Calu3 (cell line): ENCODE measurements around the gene DRD5. TPM values are rescaled to one million over a fixed set of nuclear protein-coding genes. Genes with fewer than 3 reads are reported as not detected.

Source experiments
- BruUV-seq: library from RNA; stranded (reverse); fragments of 400-500 nt; replicated peaks from 2 replicates; lab custom pipeline; 2021; lab: Mats Ljungman, UMichigan
- CTCF ChIA-PET: fragments of 300-600 bp; sonication (Branson Sonifier 250); formaldehyde crosslinking; loops from one replicate; lab custom pipeline; 2022; ENCODE audit warnings: antibody characterized with exemption; lab: Charles Lee
- DNase-seq: peaks from one replicate; pipeline ENCODE4 v3.0.0; 2022
- H3K27ac Mint-ChIP-seq: one replicate; pipeline ENCODE4 v1.8.0; 2022; ENCODE audit warnings: mixed read lengths; ENCODE audit not compliant: unreplicated experiment
- H3K27me3 Mint-ChIP-seq: one replicate; pipeline ENCODE4 v1.8.0; 2022; ENCODE audit warnings: mixed read lengths; ENCODE audit not compliant: unreplicated experiment
- H3K36me3 Mint-ChIP-seq: one replicate; pipeline ENCODE4 v1.8.0; 2022; ENCODE audit warnings: mild to moderate bottlenecking, moderate library complexity, mixed read lengths; ENCODE audit not compliant: insufficient read depth, unreplicated experiment
- H3K4me1 Mint-ChIP-seq: one replicate; pipeline ENCODE4 v1.8.0; 2022; ENCODE audit warnings: mild to moderate bottlenecking, low read depth, mixed read lengths; ENCODE audit not compliant: unreplicated experiment
- H3K4me3 Mint-ChIP-seq: one replicate; pipeline ENCODE4 v1.8.0; 2022; ENCODE audit warnings: mild to moderate bottlenecking, low read depth, moderate library complexity, mixed read lengths; ENCODE audit not compliant: unreplicated experiment
- H3K9me3 Mint-ChIP-seq: one replicate; pipeline ENCODE4 v1.8.0; 2022; ENCODE audit warnings: low read depth, mixed read lengths; ENCODE audit not compliant: unreplicated experiment
- CTCF ChIP-seq: fragments of 200-600 bp; IDR thresholded peaks from one replicate; pipeline ENCODE4 v1.8.0; 2022; ENCODE audit warnings: antibody characterized with exemption; ENCODE audit not compliant: unreplicated experiment
- intact Hi-C: fragments of 100-400 bp; cut with micrococcal nuclease; formaldehyde crosslinking; loops from one replicate; pipeline ENCODE4 v1.10.0; 2022; ENCODE audit not compliant: unreplicated experiment
- total RNA-seq: library from RNA; stranded (reverse); gene quantifications from 2 replicates; pipeline ENCODE4 v1.2.3, GENCODE V29; 2022

Gene DRD5
- total RNA-seq, 1 experiment from 2014 or later, result not detected

DNA sequence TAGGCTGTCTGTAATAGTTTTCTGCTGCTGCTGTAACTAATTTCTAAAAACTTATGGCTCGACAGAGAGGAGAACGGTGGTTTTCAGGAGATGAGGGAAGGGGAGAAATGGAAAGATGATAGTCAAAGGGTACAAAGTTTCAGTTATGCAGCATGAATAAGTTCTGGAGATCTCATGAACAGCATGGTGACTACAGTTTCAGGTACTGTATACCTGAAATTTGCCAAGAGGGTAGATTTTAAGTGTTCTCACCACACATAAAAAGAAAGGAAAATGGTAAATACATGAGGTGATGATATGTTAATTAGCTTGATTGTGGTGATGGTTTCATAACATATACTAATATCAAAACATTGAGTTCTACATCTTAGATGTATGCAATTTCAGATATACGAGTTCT, 34.9 kb downstream of the DRD5 start:
- intact Hi-C loops, result no loop called here
- no peak overlapping the region for H3K4me3 Mint-ChIP-seq
- CTCF ChIA-PET, result no interaction called here
- no peak for TF ChIP-seq CTCF
- no peak for DNase-seq
- H3K4me1 Mint-ChIP-seq, result no peaks in the 10 kb centered on the region
- no peaks in the 10 kb centered on the region for H3K27me3 Mint-ChIP-seq
- no peaks in the 10 kb centered on the region for H3K36me3 Mint-ChIP-seq
- no TSS peak for BruUV-seq
- H3K9me3 Mint-ChIP-seq, result peaks cover 2% of the 10 kb centered on the region
- H3K27ac Mint-ChIP-seq, result no peak overlapping the region

DNA sequence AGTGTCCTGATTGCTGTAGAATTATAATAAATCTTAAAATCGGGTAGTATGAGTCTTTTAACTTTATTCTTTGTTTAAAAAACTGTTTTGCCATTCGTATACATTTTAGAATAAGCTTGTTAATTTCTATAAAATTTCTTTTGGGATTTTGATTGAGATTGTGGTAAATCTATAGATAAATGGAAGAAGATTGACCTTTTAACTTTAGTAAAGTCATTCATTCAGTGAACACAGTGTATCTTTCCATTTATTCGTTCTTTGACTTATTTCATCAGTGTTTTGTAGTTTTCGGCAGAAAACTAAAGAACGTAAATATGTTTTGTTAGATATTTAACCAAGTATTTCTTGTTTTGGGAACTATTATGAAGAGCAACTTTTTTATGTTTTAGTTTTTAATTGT, 38.9 kb downstream of the DRD5 start:
- peaks cover 2% of the 10 kb centered on the region for H3K9me3 Mint-ChIP-seq
- no peaks in the 10 kb centered on the region for H3K36me3 Mint-ChIP-seq
- no TSS peak for BruUV-seq
- H3K27me3 Mint-ChIP-seq, result no peaks in the 10 kb centered on the region
- no peak for TF ChIP-seq CTCF
- no peak overlapping the region for H3K27ac Mint-ChIP-seq
- H3K4me1 Mint-ChIP-seq, result no peaks in the 10 kb centered on the region
- CTCF ChIA-PET, result no interaction called here
- DNase-seq, result no peak
- no peak overlapping the region for H3K4me3 Mint-ChIP-seq
- intact Hi-C loops, result no loop called here

DNA sequence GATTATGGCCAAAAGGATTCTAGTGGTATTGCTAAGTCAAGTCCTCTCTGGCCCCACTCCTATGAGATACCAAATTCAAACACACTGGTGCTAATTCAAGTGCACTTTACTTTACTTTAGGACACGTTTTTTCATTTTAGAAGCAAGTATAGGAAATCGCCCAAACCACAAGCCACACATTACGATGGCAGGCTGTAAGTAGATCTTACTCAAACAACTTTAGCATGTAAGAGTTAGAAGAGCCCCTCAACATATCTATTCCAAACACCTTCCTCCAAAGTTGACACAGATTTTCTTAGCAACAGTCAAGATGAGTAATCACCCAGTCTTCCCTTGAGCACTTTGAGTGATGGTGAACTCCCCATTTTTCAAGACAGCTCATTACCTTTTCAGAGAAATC, 43.6 kb downstream of the DRD5 start:
- TF ChIP-seq CTCF, result no peak
- intact Hi-C loops, result no loop called here
- Mint-ChIP-seq H3K4me3 (no peak overlapping the region), H3K9me3 (no peaks in the 10 kb centered on the region), H3K27me3 (peaks cover 17% of the 10 kb centered on the region), H3K27ac (no peak overlapping the region), H3K4me1 (no peaks in the 10 kb centered on the region), H3K36me3 (no peaks in the 10 kb centered on the region)
- no TSS peak for BruUV-seq
- DNase-seq, result no peak
- CTCF ChIA-PET, result no interaction called here

DNA sequence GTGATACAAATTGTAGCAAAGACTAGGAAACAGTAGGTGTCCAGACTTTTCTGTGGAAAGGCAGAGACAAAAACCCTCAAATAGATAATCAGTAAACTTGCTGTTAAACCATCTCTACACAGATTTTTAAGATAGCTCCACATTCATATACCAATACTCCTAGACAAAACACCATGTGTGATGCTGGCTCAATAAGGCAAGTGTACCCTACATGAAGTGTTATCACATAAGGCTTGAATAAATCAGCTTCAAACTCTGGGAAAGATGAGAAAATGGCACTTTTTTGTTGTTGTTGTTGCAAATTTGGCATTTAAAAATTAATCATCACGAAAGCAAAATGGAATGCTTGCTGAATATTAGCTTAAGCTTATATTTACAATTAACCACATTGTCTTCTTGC, 45.1 kb downstream of the DRD5 start:
- peaks cover 17% of the 10 kb centered on the region for H3K27me3 Mint-ChIP-seq
- no peaks in the 10 kb centered on the region for H3K4me1 Mint-ChIP-seq
- H3K4me3 Mint-ChIP-seq, result no peak overlapping the region
- intact Hi-C loops, result no loop called here
- no peaks in the 10 kb centered on the region for H3K36me3 Mint-ChIP-seq
- TF ChIP-seq CTCF, result no peak
- H3K27ac Mint-ChIP-seq, result no peak overlapping the region
- no peak for DNase-seq
- CTCF ChIA-PET, result no interaction called here
- no TSS peak for BruUV-seq
- no peaks in the 10 kb centered on the region for H3K9me3 Mint-ChIP-seq

GRCh38 chr4:9832640-9833039, 51.2 kb downstream of the DRD5 start:
- Mint-ChIP-seq H3K36me3 (no peaks in the 10 kb centered on the region), H3K27ac (no peak overlapping the region), H3K4me3 (no peak overlapping the region), H3K4me1 (no peaks in the 10 kb centered on the region), H3K27me3 (peaks cover 49% of the 10 kb centered on the region), H3K9me3 (no peaks in the 10 kb centered on the region)
- DNase-seq, result no peak
- TF ChIP-seq CTCF, result no peak
- intact Hi-C loops, result no loop called here
- BruUV-seq, result no TSS peak
- CTCF ChIA-PET, result no interaction called here
